Epithelial cell of prostate (primary cell): ENCODE results near the gene KRTAP10-9.
A peak's percentile ranks its signal among the peaks of the same experiment; 100 is the strongest.
"Not testable (repeated sequence)": the region's sequence is repeated elsewhere in the genome, so short reads cannot be mapped to it uniquely, and the experiment has no call there.

ENCODE experiments used
- DNase-seq: peaks from one replicate; pipeline ENCODE4 v3.0.0-alpha.2; 2011; ENCODE audit warnings: low read depth, low spot score
- H3K27ac ChIP-seq: fragments of 450-650 bp; 2 replicates; pipeline ENCODE4 v1.5.1; 2017; ENCODE audit warnings: mild to moderate bottlenecking

Gene KRTAP10-9

GRCh38 chr21:44656868-44657267 lies 30.0 kb downstream of the KRTAP10-9 start:
- DNase-seq, result no peak
- no peak overlapping the region for H3K27ac ChIP-seq

- DNase-seq, result no peak
- no peak within 1 kb of the TSS for H3K27ac ChIP-seq
These were observed 31.0 kb downstream of the KRTAP10-9 start, which contains the start of gene KRTAP12-3 for GRCh38 chr21:44657635-44658540. KRTAP12-3 (plus strand) TSS chr21:44657932; CDS start chr21:44657980, 48 bp downstream.

DNA sequence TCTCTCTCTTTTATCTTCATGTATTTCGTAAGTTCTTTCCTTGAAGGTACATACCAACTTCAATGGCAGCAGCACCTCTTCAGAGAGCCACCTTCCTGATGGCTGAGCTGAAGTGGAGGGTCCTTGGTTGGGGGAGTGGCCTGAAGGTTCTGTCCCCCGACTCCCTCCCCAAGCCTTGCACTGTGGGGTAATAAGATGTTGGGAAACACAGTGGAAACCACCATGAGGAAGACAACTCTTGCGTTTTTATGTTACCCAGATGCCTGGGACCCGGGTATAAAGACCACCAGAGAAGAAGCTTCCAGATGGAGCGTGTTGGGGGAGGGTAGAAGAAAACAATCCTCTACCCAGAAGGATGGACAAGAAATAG lies 31.6 kb downstream of the KRTAP10-9 start:
- no peak overlapping the region for H3K27ac ChIP-seq

GRCh38 chr21:44658913-44659595 lies 32.2 kb downstream of the KRTAP10-9 start:
- no peak for DNase-seq
- H3K27ac ChIP-seq, result no peak overlapping the region

More for the DNA sequence above, 31.6 kb downstream of the KRTAP10-9 start:
- no peak for DNase-seq

DNA sequence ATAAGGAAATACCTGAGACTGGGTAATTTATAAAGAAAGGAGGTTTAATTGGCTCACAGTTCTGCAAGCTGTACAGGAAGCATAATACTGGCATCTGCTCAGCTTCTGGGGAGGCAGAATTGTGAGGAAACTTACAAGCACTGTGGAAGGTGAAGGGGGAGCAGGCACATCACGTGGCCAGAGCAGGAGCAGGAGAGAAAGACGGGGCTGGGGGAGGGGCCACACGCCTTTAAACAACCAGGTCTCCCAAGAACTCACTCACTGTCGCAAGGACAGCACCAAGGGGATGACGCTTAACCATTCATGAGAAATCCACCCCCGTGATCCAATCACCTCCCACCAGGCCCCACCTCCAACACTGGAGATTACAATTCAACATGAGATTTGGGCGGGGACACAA lies 34.7 kb downstream of the KRTAP10-9 start:
- H3K27ac ChIP-seq, DNase-seq: not testable (repeated sequence)

DNA sequence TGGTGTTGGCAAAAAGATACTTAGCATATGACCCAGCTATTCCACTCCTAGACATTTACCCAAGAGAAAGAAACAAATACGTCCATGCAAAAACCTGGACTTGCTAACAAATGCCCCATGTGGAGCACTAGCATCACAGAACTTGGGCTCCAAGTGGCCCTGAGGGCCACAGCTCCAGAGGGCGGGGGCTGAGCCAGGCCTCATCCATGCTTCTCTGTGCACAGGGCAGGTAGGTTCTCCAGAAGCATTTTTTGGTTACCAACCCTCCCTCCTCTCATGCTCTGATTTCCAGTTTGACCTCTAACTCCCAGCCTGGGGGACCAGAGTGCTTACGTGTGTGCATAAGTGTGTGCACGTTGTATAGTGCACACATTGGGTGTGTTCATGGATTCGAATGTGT lies 37.8 kb downstream of the KRTAP10-9 start:
- H3K27ac ChIP-seq, result no peak overlapping the region
- no peak for DNase-seq

DNA sequence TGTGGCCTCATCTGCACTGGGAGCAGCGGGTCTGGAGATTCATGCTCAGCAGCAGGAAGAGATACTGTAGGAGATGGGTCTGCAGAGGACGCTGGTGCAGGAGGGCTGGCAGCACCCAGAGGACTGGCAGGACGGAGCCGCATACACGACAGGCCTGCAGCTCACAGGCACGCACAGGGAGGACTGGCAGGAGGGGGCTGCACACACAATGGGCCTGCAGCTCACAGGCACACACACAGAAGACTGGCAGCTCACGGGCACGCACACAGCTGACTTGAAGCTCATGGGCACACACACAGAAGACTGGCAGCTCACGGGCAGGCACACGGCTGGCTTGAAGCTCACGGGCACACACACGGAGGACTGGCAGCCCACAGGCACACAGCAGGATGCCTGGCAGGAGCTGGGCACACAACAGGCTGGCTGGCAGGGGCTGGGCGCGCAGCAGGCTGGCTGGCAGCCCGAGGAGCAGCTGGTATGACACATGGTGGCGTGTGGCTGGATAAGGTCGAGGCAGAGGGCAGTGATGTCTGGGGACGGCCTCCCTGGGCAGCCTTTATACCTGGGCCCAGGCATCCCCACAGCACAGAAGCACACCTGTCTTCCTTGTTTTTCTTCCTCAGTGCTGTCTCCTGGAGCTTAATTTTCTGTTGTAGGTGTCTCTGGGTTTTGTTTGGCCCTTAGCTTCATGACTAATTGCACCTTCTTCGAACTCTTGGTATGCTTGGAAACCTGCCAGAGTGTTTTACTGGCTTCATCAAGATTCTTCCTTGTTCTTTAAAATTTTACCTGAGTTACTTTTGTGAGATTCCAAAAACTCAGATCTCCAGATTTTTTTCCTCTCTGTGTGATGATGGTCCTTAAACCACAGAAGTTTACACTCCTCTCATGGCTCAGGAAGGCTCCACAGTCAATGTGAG lies 39.8 kb downstream of the KRTAP10-9 start, which contains the start of gene KRTAP12-2:
Gene KRTAP12-2 (minus strand): TSS at position 527 of the 920 bp plus-strand sequence. CDS start 41 bp downstream, at position 486.
- H3K27ac ChIP-seq, result no peak within 1 kb of the TSS
- peak; percentile 3 for DNase-seq

DNA sequence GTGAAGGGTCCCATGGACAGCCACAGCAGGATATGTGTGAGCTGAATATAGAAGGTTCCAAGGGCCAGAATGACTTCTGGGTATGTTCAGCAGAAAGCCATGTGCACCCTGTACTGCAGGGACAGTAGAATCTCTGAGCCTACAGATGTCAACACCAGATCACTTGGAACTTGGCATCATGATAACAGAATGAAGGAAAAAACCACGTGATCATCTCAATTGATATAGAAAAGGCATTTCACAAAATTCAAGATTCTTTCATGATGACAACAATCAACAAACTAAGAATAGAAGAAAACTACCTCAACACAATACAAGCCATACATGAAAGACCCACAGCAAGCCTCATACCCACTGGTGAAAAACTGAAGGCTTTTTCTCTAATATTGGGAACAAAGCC lies 40.7 kb downstream of the KRTAP10-9 start:
- H3K27ac ChIP-seq, result no peak overlapping the region
- DNase-seq, result no peak

- H3K27ac ChIP-seq, result no peak overlapping the region
- DNase-seq, result no peak
These were observed 43.9 kb downstream of the KRTAP10-9 start for GRCh38 chr21:44670642-44671432.

DNA sequence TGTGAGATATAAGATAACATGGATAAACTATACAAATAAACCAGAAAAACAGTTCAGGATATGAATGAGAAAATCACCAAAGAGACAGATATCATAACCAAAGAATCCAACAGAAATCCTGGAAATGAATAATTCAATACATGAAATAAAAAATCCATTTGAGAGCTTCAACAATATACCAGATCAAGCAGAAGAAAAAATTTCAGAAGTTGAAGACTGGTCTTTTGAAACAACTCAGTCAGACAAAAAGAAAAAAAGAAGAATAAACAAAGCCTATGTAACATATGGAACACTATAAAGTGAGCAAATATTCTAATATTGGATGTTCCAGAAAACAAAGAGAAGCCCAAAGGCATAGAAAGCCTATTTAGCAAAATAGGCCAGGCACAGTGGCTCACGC lies 45.0 kb downstream of the KRTAP10-9 start:
- no peak for DNase-seq

GRCh38 chr21:44677881-44678280 lies 51.0 kb downstream of the KRTAP10-9 start:
- DNase-seq, result no peak

More for the DNA sequence above, 45.0 kb downstream of the KRTAP10-9 start:
- no peak overlapping the region for H3K27ac ChIP-seq

More at GRCh38 chr21:44677881-44678280, 51.0 kb downstream of the KRTAP10-9 start:
- H3K27ac ChIP-seq, result no peak overlapping the region
